Right lobe of liver (tissue), 6 donors: Measurements from ENCODE around the gene RIMBP2. TPM values are rescaled to one million over a fixed set of nuclear protein-coding genes. Genes with fewer than 3 reads are reported as not detected.

ENCODE experiments used
- ATAC-seq, 4 donors: fragments of 200-7000 bp; cut with Tn5 transposase; one replicate each; pipeline ENCODE4 v1.9.1; 2020; ENCODE audit warnings: mild to moderate bottlenecking in 4 of 4, moderate library complexity in 4 of 4
- DNase-seq, 3 donors: peaks; one replicate each; pipeline ENCODE4 v3.0.0-alpha.2; 2020
- H3K27ac ChIP-seq, 3 donors: fragments of 200-600 bp; one replicate each; pipeline ENCODE4 v1.8.0; 2022
- H3K27me3 ChIP-seq, 2 donors: fragments of 200-600 bp; one replicate each; pipeline ENCODE4 v1.8.0; 2022
- H3K36me3 ChIP-seq, 4 donors: fragments of 200-600 bp; sonication (generic) in 1 of 4; one replicate each; pipeline versions ENCODE4 v1.5.1 to v1.8.0; 2017 to 2022; ENCODE audit warnings: control low read depth in 1 of 4
- H3K4me1 ChIP-seq, 4 donors: fragments of 200-600 bp; sonication (generic) in 1 of 4; one replicate each; pipeline versions ENCODE4 v1.5.1 to v1.8.0; 2017 to 2022; ENCODE audit warnings: control low read depth in 1 of 4
- H3K4me3 ChIP-seq, 3 donors: fragments of 200-600 bp; one replicate each; pipeline ENCODE4 v1.8.0; 2022
- H3K9me3 ChIP-seq, 4 donors: fragments of 200-600 bp; sonication (generic) in 1 of 4; one replicate each; pipeline versions ENCODE4 v1.5.1 to v1.8.0; 2017 to 2022; ENCODE audit warnings: control low read depth in 1 of 4
- POLR2A ChIP-seq: fragments of 450-650 bp; IDR thresholded peaks from one replicate; pipeline ENCODE4 v1.6.1; 2017; ENCODE audit warnings: antibody characterized with exemption, mild to moderate bottlenecking
- WGBS: methylation state at CpG from one replicate; pipeline ENCODE4 v1.1.6; 2018; ENCODE audit warnings: low coverage, low lambda C conversion rate; ENCODE audit not compliant: insufficient coverage; ENCODE audit errors: missing lambda C conversion rate; 5-methylcytosine and 5-hydroxymethylcytosine counted together
- intact Hi-C, 2 donors: fragments of 100-400 bp; cut with DNase I; formaldehyde crosslinking; loops; one replicate each; pipeline versions ENCODE4 v1.11.2 to v1.14.1; 2022
- total RNA-seq, 6 experiments: library from RNA; depleted of rRNA in 2 of 6; stranded (reverse); fragments of >200 nt in 2 of 6; fragmentation: NEBNext Ultra II Directional in 3 of 6; extraction: Animal tissue kit (Norgen Biotek cat#: 25700) in 3 of 6; gene quantifications; one replicate each; pipeline versions ENCODE4 v1.1.0 to v1.2.4, GENCODE V29; 2016 to 2023
- TF ChIP-seq, protein P1 (sequence below), 4 donors: fragments of 200-600 bp in 3 of 4; fragments of 450-650 bp in 1 of 4; IDR thresholded peaks; one replicate each; pipeline versions ENCODE4 v1.5.1 to v1.8.0; 2016 to 2022; ENCODE audit warnings: antibody characterized with exemption in 4 of 4, mild to moderate bottlenecking in 2 of 4
- donor health status: DM: no; HTN: yes; CAD: no.
- donor health status: DM: no; HTN: no; CAD: no.
- donor health status: DM: no; HTN: no; CAD: no.
- donor health status: DM: no; HTN: yes; CAD: no.
- donor health status: DM: no; HTN: yes; CAD: no.

RIMBP2 gene
- total RNA-seq, 6 experiments from 2014 or later = 0.04 to 0.19 TPM; not detected in 4

DNA sequence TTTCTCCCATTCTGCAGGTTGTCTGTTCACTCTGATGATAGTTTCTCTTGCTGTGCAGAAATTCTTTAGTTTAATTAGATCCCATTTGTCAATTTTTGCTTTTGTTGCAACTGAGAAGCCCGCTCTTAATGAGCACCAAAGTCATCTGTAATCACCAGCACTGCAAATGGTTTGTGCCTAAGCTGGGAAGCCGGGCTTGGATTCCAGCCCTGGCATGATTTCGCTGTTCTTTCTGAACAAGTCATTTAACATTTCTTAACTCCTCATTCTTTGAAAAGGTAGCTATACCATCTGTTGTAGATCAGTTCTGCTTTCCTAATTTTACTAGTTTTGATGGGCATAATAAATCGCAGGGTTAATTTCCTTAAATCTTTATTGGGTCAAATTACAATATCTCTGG lies 346.3 kb downstream of the RIMBP2 start:
- DNase-seq (no peak), ATAC-seq (no peak)
- Histone ChIP-seq H3K9me3 (no peaks in the 10 kb centered on the region), H3K4me3 (no peak overlapping the region), H3K36me3 (no peaks in the 10 kb centered on the region), H3K27me3 (peaks cover 0 to 4% of the 10 kb centered on the region in 2 donors), H3K27ac (no peak overlapping the region), H3K4me1 (no peaks in the 10 kb centered on the region)
- WGBS = 74% methylated on average over 4 of the region's 4 CpGs
- TF ChIP-seq, protein P1, sequence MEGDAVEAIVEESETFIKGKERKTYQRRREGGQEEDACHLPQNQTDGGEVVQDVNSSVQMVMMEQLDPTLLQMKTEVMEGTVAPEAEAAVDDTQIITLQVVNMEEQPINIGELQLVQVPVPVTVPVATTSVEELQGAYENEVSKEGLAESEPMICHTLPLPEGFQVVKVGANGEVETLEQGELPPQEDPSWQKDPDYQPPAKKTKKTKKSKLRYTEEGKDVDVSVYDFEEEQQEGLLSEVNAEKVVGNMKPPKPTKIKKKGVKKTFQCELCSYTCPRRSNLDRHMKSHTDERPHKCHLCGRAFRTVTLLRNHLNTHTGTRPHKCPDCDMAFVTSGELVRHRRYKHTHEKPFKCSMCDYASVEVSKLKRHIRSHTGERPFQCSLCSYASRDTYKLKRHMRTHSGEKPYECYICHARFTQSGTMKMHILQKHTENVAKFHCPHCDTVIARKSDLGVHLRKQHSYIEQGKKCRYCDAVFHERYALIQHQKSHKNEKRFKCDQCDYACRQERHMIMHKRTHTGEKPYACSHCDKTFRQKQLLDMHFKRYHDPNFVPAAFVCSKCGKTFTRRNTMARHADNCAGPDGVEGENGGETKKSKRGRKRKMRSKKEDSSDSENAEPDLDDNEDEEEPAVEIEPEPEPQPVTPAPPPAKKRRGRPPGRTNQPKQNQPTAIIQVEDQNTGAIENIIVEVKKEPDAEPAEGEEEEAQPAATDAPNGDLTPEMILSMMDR (IDR thresholded peaks at IDR 0.05) = no peak
- no peak for TF ChIP-seq POLR2A
- intact Hi-C loops = no loop called here

DNA sequence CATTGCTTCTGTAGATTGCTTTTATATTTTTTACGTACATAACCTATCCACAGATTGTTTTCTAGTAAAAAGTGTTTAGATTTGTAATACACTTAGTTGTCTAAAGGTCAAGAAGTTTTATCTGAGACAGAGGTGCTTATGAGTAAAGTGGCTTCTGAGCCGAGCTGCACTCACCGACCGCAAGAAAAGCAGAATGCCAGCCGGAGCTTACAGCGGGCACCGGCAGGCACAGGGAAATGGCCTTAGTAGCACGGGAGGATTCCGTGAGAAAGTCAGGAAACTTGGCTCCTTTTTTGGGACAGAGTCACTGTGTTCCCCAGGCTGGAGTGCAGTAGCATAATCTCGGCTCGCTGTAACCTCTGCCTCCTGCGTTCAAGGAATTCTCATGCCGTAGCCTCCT lies 348.6 kb downstream of the RIMBP2 start:
- Histone ChIP-seq H3K9me3 (no peaks in the 10 kb centered on the region), H3K27ac (no peak overlapping the region), H3K4me3 (no peak overlapping the region), H3K27me3 (peaks cover 0 to 4% of the 10 kb centered on the region in 2 donors), H3K4me1 (no peaks in the 10 kb centered on the region), H3K36me3 (no peaks in the 10 kb centered on the region)
- WGBS = 81% methylated on average over 9 of the region's 13 CpGs
- intact Hi-C loops = no loop called here
- DNase-seq (no peak), ATAC-seq (no peak)
- TF ChIP-seq, protein P1 (IDR thresholded peaks at IDR 0.05) = no peak
- no peak for TF ChIP-seq POLR2A

DNA sequence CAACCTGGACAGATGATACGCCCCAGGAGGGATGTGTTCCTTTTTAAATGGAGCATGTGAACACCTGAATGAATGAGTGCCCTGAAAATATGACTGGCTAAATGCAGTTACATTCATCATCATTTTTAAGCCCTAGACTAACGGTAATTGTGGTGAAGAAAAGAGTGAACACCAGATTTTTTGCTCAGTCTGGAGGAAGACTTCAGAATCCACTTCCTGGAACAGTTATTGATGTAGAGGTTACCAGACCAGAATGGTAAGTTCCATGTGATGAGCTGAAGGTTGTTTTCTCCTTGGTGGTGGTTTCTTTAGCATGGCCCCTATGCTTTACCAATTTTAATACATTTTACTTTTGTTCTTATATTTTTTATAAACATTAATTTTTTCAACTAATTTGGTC lies 349.1 kb downstream of the RIMBP2 start:
- no peaks in the 10 kb centered on the region for H3K9me3 ChIP-seq
- WGBS = 51% methylated on average over 2 of the region's 2 CpGs
- DNase-seq = no peak
- TF ChIP-seq, protein P1 (IDR thresholded peaks at IDR 0.05) = no peak
- no peak for TF ChIP-seq POLR2A
- H3K4me3 ChIP-seq = no peak overlapping the region
- H3K27ac ChIP-seq = no peak overlapping the region
- H3K36me3 ChIP-seq = no peaks in the 10 kb centered on the region
- no peak for ATAC-seq
- no peaks in the 10 kb centered on the region for H3K4me1 ChIP-seq
- intact Hi-C loops = no loop called here
- peaks cover 0 to 4% of the 10 kb centered on the region in 2 donors for H3K27me3 ChIP-seq

DNA sequence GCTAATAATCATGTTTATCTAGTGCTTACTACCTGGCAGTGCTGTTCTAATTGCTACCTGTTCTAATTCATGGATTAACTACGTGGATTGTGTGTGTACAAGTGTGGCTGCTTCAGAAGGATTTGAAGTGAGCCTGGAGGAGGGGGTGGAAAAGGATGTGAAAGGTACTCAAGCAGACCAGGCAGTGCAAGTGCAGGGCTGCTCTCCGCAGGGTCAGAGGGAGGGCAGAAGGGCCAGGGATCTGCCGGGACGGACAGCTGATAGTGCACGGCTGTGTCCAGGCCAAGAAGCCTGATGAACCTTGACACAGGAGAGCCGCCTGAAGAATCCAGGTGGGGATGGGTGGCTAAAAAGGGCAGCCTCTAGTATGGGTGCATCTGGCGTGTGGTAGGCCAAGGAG lies 349.9 kb downstream of the RIMBP2 start:
- Histone ChIP-seq H3K27ac (no peak overlapping the region), H3K4me1 (no peaks in the 10 kb centered on the region), H3K36me3 (no peaks in the 10 kb centered on the region), H3K27me3 (no peaks in the 10 kb centered on the region), H3K9me3 (no peaks in the 10 kb centered on the region), H3K4me3 (no peak overlapping the region)
- ATAC-seq (no peak), DNase-seq (no peak)
- TF ChIP-seq, protein P1 (IDR thresholded peaks at IDR 0.05) = no peak
- no peak for TF ChIP-seq POLR2A
- intact Hi-C loops = no loop called here
- 60% methylated on average over 6 of the region's 7 CpGs for WGBS

DNA sequence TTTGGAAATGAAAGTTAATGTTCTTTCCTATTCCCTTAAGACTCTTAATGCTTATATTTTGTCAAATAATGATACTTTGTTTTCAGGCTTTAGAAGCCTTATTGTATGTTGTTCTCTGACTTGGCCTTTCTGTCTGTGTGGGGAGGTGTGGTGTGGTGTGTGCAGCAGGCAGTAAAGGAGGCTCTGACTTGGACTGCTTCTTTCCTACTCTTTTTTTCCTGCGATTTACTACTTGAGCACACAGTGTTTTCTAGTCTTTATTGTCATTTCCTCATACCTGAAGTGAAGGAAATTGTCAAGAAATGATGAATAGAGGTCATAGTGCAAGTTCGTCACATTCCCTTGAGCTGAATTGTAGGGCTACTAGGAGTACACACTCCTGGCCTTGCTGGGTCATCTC lies 351.5 kb downstream of the RIMBP2 start:
- no peak for ATAC-seq
- Histone ChIP-seq H3K27ac (no peak overlapping the region), H3K4me1 (no peaks in the 10 kb centered on the region), H3K36me3 (no peaks in the 10 kb centered on the region), H3K27me3 (no peaks in the 10 kb centered on the region), H3K4me3 (no peak overlapping the region), H3K9me3 (no peaks in the 10 kb centered on the region)
- DNase-seq = no peak
- WGBS = 79% methylated on average over 2 of the region's 2 CpGs
- intact Hi-C loops = no loop called here
- TF ChIP-seq POLR2A = no peak
